ENCODE data around the gene AIP.
"Not testable (repeated sequence)": the region's sequence is repeated elsewhere in the genome, so short reads cannot be mapped to it uniquely, and the experiment has no call there.

AIP gene

DNA sequence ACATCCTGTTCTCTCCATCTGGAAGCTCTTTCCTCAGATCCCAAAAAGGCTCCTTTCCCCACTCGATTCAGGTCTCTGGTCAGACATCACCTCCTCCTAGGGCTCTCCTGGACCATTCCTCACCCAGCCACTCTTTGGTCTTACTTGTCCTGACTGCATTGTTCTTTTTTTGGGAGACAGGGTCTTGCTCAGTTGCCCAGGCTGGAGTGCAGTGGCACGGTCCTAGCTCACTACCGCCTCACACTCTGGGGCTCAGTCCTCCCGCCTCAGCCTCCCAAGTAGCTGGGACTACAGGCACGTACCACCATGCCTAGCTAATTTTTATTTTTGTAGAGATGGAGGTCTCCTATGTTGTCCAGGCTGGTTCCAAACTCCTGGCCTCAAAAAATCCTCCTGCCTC, 37.3 kb upstream of the AIP start:
- no peak for FAIRE-seq
- no peak for DNase-seq (ENCODE audit: insufficient read length, low spot score)

DNA sequence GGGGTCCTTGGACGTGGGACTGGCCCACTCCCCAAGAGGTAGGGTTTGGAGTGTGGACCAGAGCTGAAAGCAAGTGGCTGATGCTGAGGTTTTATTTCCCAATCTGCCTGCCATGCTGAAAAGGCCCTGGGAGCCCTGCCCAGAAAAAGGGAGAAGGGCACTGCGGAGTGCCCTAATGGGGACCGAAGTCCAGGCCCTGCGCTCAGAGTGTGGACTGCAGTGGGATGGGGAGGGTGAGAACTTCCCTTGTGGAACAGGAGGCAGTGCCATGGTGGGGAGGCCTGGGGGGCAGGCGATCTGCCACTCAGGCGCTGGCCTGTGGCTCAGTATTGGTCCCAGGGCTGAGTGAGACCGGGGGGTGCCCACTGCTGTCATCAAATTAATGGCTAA, 34.6 kb upstream of the AIP start:
- DNase-seq (ENCODE audit: insufficient read length, low spot score): no peak
- FAIRE-seq: no peak

DNA sequence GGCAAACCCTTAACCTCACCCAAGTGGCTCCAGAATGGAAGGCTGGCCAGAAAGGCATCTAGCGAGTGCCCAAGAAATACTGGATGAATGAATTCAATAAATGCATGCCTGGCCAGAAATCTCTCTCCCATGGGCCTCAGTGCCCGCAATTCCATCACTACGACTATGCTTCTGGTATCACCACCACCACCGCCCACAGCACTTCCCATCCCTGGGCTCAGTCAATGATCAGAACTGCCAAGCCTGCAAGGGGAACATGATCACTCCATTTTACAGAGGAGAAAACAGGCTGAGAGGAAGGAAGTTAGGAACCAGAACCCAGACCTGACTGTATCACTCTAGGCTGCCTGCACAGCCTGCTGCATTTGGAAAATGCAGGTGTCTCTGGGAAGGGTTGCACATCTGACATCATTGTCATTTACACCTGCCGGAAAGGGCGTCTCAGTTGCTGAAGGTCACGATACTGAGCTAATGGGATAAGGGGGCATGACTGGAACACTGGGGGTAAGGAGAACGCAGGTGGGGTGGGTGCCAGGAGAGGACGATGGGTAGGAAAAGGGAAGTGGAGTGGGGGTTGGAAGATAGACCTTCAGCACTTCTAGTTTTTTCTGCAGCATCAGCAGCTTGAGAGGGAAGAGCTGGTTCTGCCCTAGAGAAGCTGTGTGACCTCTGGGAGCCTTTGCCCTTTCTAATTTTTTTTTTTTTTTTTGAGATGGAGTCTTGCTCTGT, 33.5 kb upstream of the AIP start:
- FAIRE-seq (no peak), DNase-seq (ENCODE audit: insufficient read length, low spot score) (no peak)

DNA sequence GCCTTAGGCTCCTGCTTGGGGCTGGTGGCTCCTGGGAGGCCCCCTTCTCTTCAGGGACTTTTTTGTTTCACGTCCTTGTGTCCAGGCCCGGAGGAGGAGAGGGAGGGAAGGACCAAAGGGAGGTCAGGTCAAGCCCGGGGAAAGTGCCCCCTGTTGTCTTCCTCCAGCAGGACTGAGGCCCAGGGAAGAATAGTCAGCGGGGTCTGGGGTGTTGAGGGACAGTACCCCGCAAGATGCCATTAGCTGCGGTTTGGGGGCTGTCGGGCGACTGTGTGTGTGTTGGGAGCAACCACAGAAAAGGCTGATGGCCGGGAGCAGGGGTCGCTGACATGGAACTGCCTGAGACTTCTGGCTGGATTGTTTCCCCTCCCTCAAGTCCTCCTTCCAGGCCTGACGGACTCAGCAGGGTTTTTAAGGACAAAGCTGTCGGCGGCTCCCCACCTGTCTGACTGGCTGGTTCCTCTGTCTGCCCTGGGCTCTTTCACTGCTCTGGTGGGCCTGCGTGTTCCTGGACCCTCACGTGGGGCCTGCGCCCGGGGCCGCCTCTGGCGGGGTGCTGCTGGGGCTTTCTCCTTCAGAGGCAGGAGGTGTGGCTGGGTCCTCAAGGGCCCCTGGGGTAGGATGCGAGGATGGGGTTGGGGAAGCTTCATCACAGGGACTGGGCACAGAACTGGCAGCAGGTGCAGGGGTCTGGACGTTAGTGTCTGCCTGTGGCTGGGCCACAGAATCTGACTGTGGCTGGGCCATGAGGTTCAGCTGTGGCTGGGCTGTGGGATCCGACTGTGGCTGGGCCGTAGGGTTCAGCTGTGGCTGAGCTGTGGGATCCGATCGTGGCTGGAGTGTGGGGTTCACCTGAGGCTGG, 31.8 kb upstream of the AIP start:
- DNase-seq (ENCODE audit: insufficient read length, low spot score) (no peak), FAIRE-seq (peak; percentile 40)

DNA sequence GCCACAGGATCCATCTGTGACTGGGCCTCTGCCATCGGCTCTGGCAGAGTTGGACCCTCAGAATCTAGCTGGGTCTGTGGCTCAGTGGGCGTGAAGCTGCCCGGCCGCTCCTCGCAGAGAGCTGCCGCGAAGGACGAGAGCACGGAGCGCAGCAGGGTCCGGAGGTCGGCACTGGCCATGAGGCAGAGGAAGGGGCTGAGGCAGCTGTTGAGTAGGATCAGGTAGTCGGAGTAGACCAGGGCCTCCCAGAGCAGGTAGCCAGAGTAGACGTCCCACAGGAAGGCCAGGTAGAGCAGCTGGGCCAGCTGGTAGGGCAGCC, 31.2 kb upstream of the AIP start:
- no peak for DNase-seq (ENCODE audit: insufficient read length, low spot score)

DNA sequence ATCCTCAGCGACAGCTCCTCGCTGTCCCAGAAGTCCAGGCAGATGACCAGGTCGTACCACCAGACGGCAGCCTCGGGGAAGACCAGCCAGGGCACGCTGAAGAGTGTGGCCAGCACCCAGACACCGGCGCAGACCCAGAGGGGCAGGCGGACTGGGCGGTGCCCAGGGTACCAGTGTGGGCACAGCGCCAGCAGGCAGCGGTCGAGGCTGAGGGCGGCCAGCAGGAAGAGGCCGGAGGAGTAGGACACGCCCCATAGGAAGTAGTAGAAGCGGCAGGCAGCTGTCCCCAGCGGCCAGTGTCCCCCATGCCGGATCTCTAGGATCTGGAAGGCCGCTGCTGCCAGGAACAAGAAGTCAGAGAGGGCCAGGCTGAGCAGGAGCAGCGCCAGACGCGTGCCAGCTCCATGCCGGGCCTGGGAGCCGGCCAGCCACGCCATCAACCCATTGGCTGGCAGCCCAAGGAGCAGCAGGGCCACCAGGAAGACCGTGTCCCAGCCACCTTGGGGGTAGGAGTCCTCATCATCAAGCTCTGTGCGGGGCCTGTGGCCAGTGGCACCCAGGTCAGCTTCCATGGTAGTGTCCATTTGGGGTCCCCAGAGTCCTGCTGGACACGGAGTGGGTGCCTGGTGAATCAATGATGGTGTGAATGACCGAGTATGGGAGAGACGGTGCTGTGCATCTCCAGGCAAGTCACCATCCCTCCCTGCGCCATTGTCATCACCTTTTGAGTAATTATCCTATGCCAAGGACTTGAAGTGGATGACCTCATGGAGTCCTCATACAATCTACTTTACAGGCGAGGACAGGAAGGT, 30.5 kb upstream of the AIP start, which contains the start of gene GPR152:
TSS of gene GPR152 (minus strand) at position 589 of the 812 bp plus-strand sequence. CDS start at position 584, 5 bp downstream.
- no peak for DNase-seq (ENCODE audit: insufficient read length, low spot score)

More for the DNA sequence above, 31.2 kb upstream of the AIP start:
- FAIRE-seq: no peak

DNA sequence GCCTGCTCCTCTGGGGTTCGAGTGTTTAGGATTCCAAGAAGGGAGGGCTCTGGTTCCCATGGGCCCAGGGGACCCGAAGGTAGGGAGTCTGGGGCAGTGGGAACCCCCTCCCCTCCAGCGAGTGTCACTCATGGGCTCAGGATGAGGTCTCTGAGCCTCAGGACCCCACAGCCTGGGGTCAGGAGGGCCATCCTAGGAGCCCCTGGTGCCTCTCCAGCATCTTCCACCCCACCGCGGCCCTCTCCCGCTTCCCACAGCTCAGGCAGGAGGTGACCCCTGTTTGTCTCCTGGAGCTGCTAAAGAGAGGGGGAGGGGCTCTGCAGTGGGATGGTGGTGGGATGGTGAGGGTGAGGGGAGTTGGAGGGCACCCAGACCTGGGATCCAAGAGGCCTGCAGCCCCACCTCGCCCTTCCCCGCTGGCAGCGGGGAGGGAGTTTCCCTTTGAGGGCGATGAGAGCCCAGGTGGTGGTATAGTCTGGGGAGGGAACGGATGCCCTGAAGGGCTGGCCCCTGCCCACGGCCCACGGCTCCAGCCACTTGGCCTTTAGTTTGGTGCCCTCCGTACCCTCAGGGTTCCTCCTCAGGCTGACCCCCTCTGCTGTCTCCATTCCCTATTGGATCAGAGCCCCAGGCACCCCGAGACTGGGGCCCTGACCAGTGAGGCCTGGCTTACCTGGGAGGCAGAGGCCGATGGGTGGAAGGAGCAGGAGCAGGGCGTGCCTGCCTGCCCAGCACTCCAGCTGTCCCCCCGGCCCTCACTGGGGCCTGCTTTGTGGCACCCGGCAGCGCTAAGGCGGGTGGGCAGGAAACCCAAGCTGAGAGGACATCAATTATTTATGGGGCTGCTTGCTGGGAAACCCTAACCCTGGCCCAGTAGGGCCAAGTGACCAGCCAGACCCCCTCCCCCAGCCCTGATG, 28.8 kb upstream of the AIP start:
- FAIRE-seq: no peak
- no peak for DNase-seq (ENCODE audit: insufficient read length, low spot score)

More for the DNA sequence above, 30.5 kb upstream of the AIP start, which contains the start of gene GPR152:
- FAIRE-seq: no peak

DNA sequence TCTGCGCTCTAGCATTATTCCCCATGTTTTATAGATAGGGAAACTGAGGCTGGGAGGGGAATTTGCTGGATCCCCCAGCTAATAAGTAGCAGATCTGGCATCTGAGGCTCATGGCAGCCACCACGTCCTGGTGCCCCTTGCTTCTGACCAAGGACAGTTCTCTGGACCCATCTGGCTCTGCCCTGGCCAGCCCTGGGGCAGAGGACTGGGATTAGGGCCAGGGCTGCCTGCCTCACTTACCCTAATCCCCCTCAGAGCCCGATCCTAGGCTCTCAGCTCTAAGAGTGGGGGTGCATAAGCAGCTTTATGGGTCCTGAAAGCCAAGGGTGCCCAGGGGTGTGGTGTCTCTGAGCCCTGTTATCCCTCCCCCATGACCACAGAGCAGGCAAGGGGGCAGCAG, 27.8 kb upstream of the AIP start, which contains the start of gene CABP4:
TSS of gene CABP4 (plus strand) at position 301 of the 400 bp plus-strand sequence. CDS start at position 371, 70 bp downstream.
- FAIRE-seq (no peak), DNase-seq (ENCODE audit: insufficient read length, low spot score) (no peak)

DNA sequence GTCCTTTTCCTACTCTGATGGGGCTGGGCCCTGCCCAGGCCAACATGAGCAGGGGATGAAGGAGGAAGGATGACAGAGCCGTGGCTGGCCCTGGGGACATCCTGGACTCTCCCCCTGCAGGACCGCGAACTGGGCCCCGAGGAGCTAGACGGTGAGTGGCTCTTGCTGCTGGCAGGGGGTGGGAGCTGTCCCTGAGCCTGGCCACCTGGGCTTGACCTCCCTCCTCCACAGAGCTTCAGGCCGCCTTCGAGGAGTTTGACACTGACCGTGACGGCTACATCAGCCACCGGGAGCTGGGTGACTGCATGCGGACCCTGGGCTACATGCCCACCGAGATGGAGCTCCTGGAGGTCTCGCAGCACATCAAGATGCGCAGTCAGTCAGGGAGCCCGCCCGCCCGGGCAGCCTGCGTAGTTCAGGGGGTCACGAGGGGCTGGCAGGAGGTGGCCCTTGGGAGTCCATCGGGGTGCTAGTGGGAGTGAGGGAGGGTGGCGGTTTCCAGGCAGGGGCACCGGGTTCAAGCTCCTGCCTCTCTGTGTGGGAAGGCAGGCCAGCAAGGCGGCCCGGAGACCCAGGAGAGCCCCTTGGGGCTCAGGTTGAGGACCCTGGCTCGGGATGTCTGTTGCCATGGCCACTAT, 26.6 kb upstream of the AIP start:
- DNase-seq (ENCODE audit: insufficient read length, low spot score): no peak
- FAIRE-seq: no peak

DNA sequence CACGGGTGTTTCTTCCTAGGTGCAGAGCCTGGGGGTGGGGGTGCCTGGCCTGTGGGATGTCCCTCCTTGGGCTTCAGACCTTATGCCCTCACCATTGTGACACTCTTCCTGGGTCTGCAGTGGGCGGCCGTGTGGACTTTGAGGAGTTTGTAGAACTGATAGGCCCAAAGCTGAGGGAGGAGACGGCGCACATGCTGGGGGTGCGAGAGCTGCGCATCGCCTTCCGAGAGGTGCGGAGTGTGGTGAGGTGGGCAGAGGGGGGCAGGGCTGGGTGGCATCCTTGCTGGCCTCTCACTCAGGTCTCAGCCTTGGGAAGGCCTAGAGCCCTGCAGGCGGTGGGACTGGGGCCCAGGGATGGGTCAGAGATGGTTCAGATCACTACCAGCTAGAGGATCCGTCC, 25.4 kb upstream of the AIP start:
- FAIRE-seq: no peak

DNA sequence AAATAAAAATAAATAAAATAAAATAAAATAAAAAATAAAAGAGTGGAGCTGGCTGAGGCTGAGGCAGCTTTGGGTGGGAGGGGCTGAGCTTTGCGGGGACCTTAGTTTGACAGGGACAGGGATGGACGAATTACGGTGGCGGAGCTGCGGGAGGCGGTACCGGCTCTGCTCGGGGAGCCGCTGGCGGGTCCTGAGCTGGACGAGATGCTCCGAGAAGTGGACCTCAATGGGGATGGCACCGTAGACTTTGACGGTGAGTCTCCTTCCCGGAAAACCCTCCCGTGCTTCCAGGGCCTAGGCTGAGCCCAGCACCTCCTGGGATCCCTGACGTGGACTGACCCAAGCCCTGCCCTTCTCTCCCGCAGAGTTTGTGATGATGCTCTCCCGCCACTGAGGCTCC, 24.6 kb upstream of the AIP start:
- DNase-seq (ENCODE audit: insufficient read length, low spot score) (no peak), FAIRE-seq (no peak)

More for the DNA sequence above, 25.4 kb upstream of the AIP start:
- no peak for DNase-seq (ENCODE audit: insufficient read length, low spot score)

DNA sequence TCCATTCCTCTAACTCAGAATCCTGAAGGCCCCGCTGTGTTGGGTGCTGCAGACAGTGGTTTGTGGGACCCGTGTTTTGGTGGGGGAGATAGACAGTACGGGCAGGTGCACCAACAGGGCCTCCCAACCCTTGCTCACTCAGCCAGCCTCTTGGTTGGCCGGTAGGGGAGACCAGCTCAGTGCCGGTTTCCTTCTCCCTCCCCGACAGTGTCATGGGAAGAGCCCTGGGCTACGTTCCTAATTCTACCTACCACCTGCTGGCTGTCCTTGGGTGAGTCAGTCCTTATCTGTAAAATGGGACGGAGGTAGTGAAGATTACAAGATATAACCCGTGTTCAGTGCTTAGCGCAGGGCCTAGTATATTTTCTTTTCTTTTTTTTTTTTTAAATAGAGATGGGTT, 19.6 kb upstream of the AIP start:
- DNase-seq (ENCODE audit: insufficient read length, low spot score) (no peak), FAIRE-seq (no peak)

DNA sequence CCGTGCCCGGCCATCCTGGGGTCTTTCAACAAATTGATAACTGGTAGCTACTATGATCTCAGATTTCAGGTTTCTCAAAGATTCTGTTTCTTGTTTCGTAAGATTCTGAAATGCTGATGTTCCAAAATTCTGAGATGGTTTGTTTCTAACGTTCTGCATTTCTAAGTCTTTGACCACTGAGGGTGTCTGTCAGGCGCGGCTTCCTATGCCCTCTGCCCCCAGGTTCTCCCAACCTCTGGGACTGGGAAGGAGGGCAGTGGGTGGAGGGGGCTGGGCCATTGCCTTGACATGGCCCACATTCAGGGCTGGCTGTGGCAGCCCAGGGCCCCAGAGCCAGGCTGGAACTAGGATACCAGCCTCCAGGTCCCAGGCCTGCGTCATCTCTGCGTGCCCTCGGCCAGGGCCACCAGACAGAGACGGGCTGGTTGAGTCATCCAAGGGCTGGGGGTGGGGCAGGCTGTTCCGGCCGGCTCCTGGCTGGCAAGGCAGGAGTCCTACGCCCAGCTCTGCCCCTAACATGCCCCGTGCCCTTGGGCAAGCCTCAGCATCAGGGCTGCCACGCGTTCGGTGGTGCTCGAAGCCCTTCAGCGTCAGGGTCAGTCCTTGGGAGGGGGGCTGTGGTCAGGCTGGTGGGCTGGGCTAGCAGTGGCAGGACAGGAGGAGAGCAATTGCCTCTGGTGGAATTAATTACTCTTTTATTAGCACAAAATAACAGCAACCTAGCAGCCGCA, 19.0 kb upstream of the AIP start:
- DNase-seq (ENCODE audit: insufficient read length, low spot score) (peak; percentile 56), FAIRE-seq (peak; percentile 42)

DNA sequence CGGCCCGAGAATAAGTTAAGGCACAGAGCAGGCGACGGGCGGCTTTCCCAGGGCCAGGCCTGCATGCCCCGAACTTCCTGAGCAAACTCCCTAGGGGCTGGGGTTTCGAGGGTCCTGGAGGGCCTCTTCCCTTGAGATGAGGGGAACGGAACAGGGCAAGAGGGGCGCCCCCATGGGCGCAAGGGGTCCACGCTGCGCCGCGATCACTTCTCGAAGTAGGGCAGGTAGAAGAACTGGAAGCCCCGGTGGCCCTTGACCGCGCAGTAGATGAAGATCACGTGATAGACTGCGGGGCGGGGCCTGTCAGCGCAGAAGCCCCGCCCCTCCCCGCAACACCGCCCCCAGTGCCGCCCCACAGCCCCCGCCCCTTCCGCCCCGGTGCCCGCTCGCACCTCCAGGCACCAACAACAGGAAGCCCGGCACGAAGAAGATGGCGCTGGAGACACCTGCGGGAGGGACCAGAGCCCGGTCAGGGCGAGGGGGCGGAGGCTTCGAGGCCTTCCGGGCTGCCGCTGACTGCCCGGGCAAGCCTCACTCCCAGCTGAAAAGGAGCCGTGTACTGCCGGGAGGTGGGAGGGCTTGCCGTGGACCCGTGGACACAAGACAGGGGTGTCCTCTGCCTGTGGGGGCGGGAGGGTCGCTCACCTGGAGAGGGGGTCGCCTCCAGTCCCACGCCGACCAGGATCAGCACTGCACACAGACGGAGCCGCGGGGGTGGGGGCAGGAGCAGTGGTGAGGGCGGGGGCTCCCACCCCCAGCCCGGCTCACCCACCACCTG, 18.2 kb upstream of the AIP start:
- peak; percentile 98 for DNase-seq (ENCODE audit: insufficient read length, low spot score)
- FAIRE-seq: peak; percentile 92

DNA sequence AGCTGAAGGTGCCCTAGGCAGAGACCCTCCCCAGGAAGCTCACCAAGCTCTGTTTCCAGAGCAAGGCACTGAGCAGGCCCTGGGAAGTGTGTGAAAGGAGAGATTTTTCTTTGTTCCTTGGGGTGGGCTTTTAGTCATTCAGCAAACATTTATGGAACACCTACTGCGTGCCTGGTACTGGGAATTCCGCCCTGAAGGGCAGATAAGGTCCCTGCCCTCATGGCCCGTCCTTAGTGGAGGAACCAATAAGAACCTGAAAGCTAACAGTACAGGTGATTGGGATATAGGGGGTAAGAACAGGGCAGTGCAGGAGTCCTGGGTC, 17.7 kb upstream of the AIP start:
- DNase-seq (ENCODE audit: insufficient read length, low spot score): no peak
- FAIRE-seq: no peak

DNA sequence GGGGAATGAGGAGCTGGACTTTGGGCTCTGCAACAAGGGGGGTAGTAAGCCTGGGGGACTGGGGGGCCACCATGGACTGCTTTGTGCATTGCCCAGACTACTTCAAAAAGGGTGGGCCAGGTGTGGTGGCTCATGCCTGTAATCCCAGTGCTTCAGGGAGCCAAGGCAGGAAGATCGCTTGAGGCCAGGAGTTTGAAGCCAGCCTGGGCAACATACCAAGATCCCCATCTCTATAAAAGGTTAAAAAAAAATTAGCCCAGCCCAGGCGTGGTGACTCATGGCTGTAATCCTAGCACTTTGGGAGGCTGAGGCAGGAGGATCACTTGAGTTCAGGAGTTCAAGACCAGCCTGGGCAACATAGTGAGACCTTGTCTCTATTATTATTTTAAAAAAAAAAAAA, 17.3 kb upstream of the AIP start:
- not testable (repeated sequence) for DNase-seq (ENCODE audit: insufficient read length, low spot score); FAIRE-seq

DNA sequence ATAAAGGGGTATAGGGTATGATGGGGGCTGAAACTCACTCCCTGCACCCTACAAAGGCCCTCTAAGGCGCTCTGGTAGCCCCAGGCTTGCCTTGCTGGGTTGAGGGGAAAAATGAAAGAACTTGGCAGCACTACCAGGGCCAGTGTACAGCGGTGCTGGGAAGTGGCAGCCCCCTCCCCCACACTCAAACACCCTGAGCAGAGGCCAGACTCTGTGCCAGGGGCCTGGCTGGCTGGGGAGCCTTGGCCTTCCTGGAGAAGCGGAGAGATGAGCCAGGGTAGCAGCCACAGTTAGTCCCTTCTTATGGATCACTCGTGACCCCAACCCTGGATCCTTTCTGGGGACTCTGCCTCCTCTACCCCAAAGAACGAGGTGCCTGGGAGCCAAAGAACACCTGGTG, 16.5 kb upstream of the AIP start:
- FAIRE-seq (no peak), DNase-seq (ENCODE audit: insufficient read length, low spot score) (no peak)

All from HTR-8/SVneo (cell line).